Measurements from ENCODE around the gene MVD.

DNA sequence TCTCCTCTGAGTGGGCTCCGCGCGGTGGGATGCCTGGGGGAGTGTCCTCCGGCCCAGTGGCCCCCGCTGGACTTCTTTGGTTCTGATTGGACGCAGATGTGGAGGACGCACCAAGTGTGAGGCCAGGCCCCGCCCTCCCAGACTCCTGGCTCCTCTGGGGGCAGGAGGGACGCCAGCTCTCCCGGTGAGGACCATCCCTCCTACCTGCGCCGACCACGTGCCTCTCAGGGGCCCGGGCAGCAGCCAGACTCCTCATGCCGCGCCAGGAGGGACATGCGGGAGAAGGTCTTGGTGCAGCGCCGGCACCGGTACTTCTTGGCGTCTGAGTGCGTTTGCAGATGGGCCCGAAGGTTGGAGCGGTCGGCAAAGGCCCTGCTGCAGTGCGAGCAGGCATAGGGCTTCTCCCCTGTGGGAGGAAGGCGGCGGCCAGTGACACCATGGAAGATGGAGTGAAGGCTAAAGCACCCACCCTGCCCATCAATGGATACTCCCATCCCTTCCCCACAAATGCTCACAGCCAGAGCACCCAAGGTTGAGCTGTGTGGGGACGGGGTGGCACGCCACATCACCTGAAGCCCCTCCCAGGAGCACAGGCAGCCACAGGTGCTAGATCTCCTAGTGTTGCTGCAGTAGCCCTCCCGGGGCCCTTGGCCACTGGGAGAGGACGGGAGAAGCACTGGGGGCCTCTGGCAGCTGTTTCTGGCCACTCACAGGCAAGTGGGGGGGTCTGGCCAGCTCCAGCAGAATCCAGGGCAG is 15.5 kb upstream of the MVD start:
- TF ChIP-seq EZH2 (IDR thresholded peaks at IDR 0.05; ENCODE audit: borderline replicate concordance, low read length): no peak
- TF ChIP-seq, protein P1, sequence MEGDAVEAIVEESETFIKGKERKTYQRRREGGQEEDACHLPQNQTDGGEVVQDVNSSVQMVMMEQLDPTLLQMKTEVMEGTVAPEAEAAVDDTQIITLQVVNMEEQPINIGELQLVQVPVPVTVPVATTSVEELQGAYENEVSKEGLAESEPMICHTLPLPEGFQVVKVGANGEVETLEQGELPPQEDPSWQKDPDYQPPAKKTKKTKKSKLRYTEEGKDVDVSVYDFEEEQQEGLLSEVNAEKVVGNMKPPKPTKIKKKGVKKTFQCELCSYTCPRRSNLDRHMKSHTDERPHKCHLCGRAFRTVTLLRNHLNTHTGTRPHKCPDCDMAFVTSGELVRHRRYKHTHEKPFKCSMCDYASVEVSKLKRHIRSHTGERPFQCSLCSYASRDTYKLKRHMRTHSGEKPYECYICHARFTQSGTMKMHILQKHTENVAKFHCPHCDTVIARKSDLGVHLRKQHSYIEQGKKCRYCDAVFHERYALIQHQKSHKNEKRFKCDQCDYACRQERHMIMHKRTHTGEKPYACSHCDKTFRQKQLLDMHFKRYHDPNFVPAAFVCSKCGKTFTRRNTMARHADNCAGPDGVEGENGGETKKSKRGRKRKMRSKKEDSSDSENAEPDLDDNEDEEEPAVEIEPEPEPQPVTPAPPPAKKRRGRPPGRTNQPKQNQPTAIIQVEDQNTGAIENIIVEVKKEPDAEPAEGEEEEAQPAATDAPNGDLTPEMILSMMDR (IDR thresholded peaks at IDR 0.05; ENCODE audit: low read length): no peak

Measured in OCI-LY1 (cell line).